Activated naive CD4-positive, alpha-beta T cell (primary cell): ENCODE data around the gene PPP2R3A.
"Not testable (repeated sequence)": the region's sequence is repeated elsewhere in the genome, so short reads cannot be mapped to it uniquely, and the experiment has no call there.

Experiments
- DNase-seq, 4 experiments: peaks; one replicate each; lab custom pipeline; 2025; lab: John Stamatoyannopoulos, UW

Gene PPP2R3A

DNA sequence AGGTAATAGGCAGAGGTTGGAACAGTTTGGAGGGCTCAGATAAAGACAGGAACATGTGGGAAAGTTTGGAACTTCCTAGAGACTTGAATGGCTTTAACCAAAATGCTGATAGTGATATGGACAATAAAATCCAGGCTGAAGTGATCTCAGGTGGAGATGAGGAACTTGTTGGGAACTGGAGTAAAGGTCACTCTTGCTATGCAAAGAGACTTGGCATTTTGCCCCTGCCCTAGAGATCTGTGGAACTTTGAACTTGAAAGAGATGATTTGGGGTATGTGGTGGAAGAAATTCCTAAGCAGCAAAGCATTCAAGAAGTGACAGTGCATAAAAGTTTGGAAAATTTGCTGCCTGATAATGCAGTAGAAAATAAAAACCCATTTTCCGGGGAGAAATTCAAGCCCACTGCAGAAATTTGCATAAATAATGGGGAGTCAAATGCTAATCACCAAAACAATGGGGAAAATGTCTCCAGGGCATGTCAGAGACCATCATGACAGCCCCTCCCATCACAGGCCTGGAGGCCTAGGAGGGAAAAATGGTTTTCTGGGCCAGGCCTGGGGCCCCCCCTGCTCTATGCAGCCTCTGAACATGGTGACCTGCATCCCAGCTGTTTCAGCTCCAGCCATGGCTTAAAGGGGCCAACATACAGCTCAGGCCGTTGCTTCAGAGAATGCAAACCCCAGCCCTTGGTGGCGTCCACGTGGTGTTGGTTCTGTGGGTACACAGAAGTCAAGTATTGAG is 118.3 kb downstream of the PPP2R3A start:
- DNase-seq = not testable (repeated sequence)

DNA sequence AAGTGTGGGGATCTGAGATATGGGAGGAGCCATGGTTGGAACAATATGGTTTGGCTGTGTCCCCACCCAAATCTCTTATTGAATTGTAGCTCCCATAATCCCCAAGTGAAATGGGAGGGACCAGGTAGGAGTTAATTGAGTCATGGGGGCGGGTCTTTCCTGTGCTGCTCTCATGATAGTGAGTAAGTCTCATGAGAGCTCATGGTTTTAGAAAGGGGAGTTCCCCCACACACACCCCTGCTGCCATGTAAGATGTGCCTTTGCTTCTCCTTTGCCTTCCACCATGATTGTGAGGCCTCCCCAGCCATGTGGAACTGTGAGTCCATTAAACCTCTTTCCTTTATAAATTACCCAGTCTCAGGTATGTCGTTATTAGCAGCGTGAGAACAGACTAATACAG is 119.5 kb downstream of the PPP2R3A start:
- not testable (repeated sequence) for DNase-seq

DNA sequence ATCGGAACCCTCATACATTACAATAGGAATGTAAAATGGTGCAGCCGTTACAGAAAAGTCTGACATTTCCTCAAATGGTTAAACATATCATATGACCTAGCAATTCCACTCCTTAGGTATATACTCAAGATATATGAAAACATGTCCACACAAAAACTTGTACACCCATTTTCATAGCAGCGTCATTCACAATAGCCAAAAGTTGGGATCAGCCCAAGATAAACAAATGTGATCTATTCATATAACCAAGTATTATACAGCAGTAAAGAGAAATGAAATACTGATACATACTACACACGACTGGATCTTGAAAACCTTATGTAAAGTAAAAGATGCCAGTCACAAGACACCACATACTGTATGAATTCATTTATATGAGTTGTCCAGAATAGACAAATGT is 128.2 kb downstream of the PPP2R3A start:
- DNase-seq = no peak

DNA sequence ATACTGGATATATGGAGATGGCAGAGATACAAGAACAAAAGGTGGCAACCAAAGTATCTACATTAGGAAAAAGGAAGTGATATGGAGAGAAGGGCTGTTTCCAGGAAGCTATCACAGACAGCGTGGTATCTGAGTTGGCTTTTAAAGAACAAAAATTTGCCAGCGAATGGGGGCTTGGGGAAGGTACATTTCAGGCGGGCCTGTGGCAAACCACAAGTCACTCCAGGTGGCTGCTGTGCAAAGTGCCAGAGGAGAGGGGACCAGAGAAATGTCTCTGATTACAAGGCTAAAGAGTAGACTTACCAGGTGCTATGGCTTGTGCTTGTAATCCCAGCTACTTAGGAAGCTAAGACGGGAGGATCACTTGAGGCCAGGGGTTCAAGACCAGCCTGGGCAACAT is 139.5 kb downstream of the PPP2R3A start:
- no peak for DNase-seq

DNA sequence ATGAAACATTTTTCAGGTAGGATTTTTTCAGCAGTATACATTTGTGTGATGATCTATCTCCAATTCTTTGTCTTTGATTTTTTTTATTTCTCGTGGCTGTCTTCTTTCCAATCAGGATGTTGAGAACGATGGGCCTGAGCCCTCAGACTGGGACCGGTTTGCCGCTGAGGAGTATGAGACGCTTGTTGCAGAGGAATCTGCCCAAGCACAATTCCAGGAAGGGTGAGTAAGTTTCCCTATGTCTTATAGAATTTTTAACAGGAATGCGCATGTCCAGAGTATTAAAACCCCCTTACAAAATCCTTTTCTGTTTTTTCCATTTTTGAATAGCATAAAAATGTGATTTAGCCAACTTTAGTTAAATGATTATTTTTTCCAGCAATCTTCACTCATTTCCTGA is 140.6 kb downstream of the PPP2R3A start:
- DNase-seq = no peak

DNA sequence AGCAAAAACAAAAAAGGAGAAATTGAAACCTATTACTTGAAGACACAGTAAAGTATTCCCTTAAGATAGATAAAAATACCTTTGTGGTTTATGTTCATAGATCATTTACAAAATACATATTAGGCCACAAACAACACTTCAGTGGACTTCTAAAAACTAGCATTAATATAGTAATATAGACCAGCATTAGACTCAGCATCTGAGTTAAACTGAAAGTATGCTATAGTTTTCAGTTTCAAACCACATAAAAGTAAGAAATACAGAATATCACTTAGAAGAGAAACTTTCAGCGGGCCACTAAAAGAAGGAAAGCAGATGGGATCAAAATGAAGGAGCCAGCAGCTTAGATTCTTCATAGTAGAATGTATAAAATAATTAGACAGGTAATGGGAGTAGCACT is 144.0 kb downstream of the PPP2R3A start:
- DNase-seq = no peak

DNA sequence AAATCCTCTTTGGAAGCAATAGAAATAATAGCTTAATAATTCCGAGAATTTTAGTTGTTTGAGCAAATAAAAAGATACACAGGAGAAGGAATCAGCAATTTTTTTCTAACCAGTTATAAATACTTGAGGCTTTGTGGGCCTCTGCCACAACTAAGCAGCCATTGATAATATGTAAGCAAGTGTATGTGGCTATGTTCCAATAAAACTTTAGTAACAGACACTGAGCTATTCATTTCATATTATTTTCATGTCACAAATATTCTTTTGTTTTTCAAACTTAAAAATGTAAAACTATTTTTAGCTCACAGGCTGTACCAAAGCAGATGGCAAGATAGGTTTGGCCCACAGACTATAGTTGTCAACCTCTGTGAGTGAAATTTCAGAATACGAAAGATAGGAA is 145.0 kb downstream of the PPP2R3A start:
- no peak for DNase-seq

DNA sequence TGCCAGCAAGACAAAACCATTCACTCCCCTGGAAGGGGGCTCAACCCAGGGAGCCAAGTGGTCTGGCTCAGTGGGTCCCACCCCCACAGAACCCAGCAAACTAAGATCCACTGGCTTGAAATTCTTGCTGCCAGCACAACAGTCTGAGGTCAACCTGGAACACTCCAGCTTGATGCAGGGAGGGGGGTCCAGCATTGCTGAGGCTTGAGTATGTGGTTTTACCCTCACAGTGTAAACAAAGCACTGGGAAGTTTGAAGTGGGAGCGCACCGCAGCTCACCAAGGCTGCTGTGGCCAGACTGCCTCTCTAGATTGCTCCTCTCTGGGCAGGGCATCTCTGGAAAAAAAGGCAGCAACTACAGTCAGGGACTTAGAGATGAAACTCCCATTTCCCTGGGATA is 148.9 kb downstream of the PPP2R3A start:
- no peak for DNase-seq

DNA sequence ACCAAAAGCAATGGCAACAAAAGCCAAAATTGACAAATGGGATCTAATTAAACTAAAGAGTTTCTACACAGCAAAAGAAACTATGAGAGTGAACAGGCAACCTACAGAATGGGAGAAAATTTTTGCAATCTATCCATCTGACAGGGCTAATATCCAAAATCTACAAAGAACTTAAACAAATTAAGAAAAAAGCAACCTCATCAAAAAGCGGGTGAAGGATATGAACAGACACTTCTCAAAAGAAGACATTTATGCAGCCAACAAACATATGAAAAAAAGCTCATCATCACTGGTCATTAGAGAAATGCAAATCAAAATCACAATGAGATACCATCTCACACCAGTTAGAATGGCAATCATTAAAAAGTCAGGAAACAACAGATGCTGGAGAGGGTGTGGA is 153.8 kb downstream of the PPP2R3A start:
- DNase-seq = not testable (repeated sequence)

DNA sequence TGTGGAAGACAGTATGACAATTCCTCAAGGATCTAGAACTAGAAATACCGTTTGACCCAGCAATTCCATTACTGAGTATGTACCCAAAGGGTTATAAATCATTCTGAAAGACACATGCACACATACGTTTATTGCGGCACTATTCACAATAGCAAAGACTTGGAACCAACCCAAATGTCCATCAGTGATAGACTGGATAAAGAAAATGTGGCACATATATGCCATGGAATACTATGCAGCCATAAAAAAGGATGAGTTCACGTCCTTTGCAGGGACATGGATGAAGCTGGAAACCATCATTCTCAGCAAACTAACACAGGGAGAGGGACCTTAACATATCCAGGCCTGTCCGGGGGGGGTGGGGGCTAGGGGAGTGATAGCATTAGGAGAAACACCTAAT is 154.3 kb downstream of the PPP2R3A start:
- DNase-seq = not testable (repeated sequence)

DNA sequence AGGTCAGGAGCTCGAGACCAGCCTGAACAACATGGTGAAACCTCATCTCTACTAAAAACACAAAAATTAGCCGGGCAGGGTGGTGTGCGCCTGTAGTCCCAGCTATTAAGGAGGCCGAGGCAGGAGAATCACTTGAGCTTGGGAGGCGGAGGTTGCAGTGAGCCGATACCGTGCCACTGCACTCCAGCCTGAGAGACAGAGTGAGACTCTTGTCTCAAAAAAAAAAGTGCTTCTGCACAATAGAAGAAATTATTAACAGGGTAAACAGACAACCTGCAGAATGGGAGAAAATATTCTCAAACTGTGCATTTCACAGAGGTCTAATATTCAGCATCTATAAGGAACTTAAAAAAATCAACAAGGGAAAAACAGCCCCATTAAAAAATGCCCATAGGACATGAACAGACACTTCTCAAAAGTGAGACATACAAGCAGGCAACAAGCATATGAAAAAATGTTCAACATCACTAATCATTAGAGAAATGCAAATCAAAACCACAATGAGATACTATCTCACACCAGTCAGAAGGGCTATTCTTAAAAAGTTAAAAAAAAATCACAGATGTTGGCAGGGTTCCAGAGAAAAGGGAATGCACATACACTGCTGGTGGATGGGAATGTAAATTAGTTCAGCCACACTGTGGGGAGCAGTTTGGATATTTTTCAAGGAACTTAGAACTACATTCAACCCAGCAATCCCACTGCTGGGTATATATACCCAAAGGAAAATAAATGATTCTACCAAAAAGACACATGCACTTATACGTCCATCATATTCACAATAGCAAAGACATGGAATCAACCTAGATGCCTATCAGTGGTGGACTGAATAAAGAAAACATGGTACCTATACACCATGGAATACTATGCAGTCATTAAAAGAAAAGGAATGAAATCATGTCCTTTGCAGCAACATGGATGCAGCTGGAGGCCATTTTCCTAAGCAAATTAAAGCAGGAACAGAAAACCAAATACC is 155.1 kb downstream of the PPP2R3A start:
- no peak for DNase-seq

DNA sequence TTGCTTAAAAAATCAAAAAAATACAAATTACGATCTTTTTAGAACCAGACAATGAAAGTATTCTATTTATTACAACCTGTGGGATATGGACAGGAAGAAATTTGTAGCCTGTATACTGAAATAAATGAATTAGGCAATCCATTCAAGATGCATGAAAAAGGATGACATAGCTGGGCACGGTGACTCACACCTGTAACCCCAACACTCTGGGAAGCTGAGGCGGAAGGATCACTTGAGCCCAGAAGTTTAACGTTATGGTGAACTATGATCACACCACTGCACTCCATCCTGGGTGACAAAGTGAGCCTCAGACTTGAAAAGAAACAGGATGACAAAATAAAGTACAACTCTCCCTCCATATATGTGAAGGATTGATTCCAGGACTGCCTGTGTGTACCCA is 156.5 kb downstream of the PPP2R3A start:
- no peak for DNase-seq

DNA sequence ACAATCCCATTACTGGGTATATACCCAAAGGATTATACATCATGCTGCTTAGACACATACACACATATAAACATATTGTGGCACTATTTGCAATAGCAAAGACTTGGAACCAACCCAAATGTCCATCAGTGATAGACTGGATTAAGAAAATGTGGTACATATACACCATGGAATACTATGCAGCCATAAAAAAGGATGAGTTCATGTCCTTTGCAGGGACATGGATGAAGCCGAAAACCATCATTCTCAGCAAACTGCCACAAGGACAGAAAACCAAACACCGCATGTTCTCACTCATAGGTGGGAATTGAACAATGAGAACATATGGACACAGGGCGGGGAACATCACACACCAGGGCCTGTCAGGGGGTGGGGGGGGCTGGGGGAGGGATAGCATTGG is 166.1 kb downstream of the PPP2R3A start:
- not testable (repeated sequence) for DNase-seq

DNA sequence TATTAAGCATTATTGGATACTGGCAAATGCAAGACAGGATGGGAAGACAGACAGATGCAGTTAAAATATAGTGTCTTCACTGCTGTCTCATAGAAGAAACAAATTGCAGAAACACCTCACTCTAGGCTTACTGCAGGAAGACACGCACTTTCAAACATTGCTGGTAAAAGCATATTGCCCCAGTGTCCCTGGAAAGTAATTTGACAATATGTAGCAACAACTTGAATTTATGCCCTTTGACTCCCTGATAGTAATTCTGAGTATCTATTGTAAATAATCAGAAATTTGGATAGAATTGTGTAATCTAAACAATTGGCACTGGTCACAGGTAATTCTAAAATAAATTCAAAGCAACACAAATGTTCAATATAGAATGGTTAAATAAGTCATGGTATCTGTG is 168.6 kb downstream of the PPP2R3A start:
- no peak for DNase-seq

DNA sequence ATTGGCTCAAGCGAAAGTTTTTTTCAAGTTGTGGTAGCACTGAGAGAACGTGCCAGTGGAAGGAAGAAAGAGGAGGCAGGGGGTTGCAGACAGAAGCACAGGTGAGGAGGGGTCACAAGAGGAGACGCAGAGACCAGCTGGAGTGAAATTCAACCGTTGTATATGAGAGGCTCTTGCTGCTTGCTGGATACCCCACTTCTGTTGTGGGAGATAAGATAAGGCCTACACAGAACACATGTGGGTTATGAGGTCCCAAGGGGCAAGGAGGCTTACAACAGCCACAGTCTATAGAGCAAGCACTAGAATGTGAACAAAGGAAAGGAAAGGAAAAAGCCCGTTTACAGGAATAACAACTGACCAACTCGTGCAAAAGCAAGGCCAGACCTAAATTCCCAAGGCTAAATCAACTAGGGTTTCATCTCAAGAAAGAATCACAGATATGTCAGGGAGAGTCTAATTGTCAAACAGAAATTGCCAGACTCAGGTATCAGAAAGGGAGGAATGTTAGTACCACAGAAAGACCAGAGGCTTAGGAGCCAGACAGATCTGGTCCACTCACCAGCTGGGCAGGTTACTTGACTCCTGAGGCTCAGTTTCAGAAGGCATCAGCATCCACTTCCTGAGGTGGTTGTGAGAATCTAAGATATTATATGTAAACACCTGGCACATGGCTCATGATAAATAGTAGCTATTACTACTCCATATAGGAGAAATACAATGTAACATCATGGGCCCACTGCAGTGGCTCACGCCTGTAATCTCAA is 169.7 kb downstream of the PPP2R3A start:
- no peak for DNase-seq

DNA sequence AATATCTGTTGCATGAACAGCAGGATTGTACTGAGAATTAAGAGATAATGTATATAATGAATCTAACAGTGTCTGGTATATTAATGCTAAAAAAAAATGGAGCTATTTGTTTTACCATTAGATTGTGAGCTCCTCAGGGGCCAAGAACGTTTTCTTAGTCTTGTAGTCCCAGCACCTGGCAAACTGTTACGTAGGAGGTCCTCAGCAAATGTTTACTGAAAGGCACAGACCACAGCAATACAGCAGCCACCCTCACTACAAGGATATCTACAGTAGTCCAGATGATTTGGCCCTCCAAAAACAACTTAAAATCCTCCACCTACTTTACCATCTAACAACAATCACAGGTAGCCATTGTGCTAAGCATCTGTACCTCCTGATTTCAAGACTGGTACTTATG is 170.9 kb downstream of the PPP2R3A start:
- DNase-seq = no peak

DNA sequence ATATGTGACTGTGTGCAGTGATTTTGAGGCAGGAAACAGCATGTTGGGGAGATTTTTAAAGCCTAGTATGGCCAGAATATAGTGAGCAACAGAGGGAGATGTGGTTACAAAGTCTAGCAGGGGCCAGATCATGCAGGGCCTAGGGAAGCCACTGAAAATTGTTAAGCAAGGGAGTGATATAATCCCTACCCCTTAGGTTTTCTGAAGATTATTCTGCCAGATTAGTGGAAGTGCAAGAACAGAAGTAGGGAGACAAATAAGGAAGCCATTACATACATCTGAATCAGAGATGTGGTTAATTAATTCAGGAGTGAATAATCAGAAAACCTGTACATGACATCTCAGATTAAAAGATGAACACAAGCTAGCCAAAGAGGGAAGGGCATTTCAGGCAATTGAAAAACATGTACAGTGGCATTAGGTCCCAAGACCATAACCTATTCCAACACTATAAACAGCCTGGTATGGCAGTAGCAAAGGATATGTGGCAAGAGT is 175.8 kb downstream of the PPP2R3A start:
- no peak for DNase-seq

DNA sequence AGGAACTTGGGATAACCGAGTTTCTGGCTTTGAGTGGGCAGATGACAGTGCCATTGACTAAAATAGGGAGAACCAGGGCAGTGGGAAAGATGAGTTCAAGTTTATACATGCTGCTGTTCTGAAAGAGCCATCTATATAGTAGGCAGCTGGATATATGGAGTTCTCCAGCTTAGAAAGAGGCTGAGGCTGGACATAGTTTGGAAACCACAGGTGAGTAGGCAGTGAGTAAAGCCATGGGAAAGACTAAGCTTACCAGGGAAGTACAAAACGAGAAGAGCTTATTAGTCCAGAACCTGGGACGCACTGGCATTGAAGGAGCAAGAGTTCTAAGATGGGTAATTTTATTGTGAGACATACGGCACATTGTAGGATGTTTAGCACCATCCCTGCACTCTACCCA is 176.4 kb downstream of the PPP2R3A start:
- no peak for DNase-seq

DNA sequence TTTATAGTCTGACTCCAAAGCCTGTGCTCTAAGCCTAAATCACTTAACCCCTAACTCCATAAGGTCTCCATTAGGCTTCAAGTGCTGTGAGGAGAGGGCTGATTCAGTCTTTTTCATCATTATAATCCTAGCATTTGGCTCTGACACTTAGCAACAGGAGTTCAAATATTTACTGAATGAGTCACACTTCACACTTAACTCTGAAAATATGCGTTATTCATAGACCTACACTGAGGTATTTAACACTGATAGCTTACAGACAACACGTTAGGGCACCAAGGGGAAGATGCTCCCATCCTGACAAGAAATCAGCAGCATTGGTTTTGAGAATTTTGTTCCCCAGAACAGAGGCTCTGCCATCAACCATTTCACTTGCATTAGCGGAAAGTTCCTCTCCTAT is 177.1 kb downstream of the PPP2R3A start:
- no peak for DNase-seq

DNA sequence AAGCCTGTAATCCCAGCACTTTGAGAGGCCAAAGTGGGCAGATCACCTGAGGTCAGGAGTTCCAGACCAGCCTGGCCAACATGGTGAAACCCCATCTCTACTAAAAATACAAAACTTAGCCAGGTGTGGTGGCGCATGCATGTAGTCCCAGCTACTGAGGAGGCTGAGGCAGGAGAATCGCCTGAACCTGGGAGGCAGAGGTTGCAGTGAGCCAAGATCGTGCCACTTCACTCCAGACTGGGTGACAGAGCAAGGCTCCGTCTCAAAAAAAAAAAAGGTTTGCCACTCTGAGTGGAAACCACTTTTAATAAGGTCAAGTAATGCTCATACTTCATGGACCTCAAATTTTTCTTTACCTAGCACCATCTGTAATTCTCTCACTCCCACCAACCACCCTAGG is 178.9 kb downstream of the PPP2R3A start:
- DNase-seq = not testable (repeated sequence)

DNA sequence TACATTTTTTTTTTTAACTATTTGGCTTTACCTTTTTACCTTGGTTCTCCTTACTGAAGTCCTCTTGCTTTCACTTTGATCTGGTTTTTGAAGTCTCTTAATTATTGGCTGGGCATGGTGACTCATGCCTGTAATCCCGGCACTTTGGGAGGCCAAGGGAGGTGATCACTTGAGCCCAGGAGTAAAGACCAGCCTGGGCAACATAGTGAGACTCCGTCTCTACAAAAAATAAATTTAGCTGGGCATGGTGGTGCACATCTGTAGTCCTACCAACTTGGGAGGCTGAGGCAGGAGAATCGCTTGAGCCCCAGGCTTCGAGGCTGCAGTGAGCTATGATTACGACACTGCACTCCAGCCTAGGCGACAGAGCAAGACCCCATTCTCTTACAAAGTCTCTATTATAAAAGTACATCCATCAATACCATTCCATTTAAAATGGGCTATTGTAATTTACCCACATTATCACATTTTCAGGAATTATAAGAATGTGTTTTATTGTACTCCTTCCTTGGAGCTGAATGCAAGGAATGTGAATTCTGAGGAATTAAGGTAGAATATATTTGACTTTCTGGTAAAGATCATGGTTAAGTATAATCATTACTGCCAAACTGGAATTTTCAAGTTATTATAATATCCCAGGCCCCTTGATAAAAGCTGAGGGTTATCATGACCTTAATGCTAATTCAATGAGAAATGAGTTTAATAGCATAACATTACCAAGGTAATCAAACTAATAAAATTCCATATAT is 181.6 kb downstream of the PPP2R3A start:
- DNase-seq = no peak

DNA sequence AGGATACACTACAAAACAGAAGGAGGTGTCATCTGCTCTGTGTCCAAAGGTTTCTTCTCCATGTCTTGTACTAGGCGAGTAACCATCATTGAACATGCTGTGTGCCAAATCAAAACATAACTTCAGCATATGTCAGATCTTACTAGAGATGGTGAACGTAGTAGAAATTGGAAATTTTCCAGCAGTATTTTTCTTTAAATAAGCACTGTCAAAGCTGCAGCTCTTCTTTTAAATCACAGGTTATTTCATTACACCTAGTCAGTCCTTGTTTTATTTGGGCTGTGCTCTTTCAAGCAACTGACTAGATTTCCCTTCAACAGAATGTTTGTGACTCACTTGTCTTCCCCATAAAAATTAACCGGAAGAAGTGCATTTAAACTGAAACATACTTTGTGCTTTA is 184.1 kb downstream of the PPP2R3A start:
- no peak for DNase-seq
